ENCODE data around the gene ODAM.
"Not testable (repeated sequence)": the region's sequence is repeated elsewhere in the genome, so short reads cannot be mapped to it uniquely, and the experiment has no call there.

Gene ODAM

GRCh38 chr4:70225824-70226223 lies 30.3 kb downstream of the ODAM start, which contains the start of gene FDCSP:
Gene FDCSP (plus strand): TSS chr4:70226124. CDS start chr4:70231195, 5,071 bp downstream.
- DNase-seq, result no peak

DNA sequence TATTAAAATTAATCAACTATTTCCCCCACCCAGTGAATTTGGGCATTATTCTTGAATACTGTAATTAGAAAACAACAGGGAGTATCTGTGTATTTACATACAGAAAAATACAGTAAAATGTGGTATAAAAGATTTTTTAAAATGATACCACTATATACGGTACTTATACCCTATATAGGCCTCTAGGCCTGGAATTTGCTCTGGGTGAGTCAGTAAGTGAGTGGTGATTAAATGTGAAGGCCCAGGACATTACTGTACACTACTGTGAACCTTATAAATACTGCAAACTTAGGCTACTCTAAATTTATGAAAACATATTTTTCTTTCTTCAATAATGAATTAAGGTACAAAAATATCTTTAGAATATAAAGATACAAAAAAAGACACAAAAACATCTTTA lies 40.6 kb downstream of the ODAM start:
- no peak for DNase-seq

DNA sequence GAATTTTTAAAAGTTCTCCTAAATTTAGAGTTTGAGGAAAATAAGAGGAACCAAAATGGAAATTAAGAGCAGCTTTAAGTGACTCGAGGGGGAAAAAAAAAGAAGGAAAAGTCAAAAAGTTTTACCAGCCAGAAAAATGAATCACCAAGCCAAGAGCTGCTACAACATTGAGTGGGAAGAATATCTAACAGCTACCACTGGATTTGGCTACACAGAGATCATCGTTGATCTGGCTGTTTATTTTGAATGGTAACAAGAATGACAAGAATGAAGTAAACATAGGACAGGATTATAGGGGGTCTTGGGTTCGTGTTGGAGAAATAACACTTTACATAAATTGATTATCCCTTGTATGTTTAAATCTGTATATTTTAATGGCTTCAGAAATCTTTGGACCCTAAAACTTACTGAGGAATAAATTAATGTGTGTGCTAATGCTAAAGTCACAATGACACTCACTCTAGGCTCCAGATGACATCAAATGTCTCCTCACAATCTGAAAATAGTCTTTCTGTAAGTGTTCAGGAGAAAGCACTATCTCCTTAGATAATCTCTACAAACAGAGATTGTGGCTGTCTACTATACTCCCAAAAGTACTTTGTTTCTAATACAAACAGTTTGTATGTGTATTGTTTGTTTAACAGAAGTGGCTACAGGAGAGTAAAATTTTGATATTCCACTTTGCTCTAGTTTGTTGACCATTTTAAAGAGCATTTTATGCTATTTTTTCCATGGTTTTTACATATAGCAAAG lies 43.8 kb downstream of the ODAM start:
- no peak for DNase-seq

DNA sequence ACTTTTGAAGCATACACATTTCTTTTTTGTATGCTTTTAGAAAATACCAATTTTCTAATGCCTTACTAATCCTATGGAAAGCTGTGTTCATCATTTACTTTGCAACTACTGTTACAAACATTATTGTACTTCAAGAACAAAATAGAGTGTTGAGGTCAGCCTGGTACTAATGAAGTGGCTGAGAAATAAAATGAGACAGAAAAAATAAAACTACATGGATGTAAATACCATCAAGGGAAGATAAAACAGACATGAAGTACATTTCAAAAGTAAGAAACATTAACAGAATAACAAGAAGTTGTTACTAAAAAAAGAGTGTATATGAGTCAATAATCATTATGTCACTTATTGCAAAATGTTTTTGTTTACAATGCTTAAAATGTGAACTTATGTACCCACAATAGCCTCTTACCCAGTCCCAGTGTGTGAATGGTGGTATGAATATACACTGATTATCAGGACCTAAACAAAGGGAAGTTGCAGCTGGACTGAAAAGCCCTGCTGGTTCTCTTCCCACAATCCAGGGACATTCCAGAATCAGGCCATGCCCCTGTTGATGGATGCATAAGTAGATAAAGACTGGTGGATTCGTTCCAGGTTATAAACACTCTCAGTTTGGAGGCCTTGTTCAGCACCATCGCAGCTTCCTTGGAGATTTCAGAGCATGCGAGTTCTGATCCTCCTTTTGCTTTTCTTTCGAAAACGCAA lies 44.5 kb downstream of the ODAM start:
- DNase-seq, result no peak

DNA sequence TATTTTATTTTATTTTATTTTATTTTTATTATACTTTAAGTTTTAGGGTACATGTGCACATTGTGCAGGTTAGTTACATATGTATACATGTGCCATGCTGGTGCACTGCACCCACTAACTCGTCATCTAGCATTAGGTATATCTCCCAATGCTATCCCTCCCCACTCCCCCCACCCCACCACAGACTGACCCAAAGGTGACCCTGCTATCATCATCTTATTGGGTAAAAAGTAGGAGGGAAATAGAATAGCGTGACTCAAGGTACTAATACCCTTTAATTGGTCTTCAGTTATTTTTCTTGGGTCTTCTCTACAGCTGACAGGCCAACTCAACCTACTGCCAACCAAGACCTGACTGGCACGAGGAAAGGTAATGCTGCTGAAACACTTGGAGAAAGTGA lies 46.8 kb downstream of the ODAM start, which contains the start of gene CSN3:
Gene CSN3, plus strand, starts transcription at position 301 of the 400 bp plus-strand sequence. CDS start 2,223 bp downstream, outside the sequence.
- DNase-seq, result not testable (repeated sequence)

GRCh38 chr4:70243091-70243490 lies 47.6 kb downstream of the ODAM start:
- DNase-seq, result no peak

DNA sequence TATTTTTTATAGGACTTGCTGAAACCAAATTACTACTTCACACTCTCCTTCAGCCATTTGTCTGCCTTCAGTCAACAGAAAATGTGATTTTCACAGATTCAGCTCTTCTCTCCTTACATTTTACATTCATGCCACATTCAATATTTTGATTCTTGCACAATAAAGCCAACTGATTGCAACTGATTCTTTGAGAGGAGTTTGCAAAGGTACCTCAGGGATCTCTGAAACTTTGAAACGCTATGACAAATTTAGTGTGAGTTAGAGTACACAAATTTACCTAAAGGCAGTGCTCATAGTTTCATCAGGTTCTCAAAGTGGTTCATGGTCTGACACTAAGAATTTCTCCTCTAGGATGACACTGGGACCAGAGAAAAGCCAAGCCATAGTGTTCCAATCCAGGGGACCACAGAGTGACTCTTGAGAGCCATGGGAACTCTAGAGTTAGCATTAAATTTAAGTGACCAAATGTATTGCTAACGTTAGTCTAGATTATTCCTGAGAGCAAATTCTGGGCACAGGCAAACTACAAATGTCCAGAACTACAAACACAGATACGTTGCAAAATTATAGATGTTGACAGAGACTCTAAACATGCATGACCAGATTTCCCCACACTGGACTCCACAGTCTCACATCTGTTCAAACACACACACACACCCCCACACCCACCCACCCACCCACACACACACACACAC lies 55.9 kb downstream of the ODAM start:
- DNase-seq, result no peak

GRCh38 chr4:70251945-70252277 lies 56.4 kb downstream of the ODAM start:
- no peak for DNase-seq

All from C1 segment of cervical spinal cord (tissue), 14 donors.